H1 (cell line): Measurements from ENCODE around the gene RAB11FIP3. TPM values are rescaled to one million over a fixed set of nuclear protein-coding genes. Genes with fewer than 3 reads are reported as not detected.

ENCODE experiments used
- CTCF ChIA-PET: fragments of 300-600 bp; sonication (Branson Sonifier 250); formaldehyde crosslinking; loops from one replicate; lab custom pipeline; 2021; ENCODE audit not compliant: partially characterized antibody; lab: Charles Lee
- POLR2A ChIA-PET: fragments of 300-600 bp; sonication (Branson Sonifier 250); formaldehyde crosslinking; loops from one replicate; lab custom pipeline; 2021; ENCODE audit warnings: inconsistent platforms; ENCODE audit not compliant: partially characterized antibody; lab: Charles Lee
- DNase-seq, 2 experiments: peaks; one replicate each; pipeline versions ENCODE4 v3.0.0 to v3.0.0-alpha.2; 2010 to 2022; ENCODE audit warnings: low spot score in 2 of 2, low read depth in 1 of 2, mixed read lengths in 1 of 2
- FAIRE-seq: peaks from 2 replicates; lab custom pipeline; 2011; peaks lifted over from hg19 to GRCh38; lab: Jason Lieb, UNC
- H2AFZ ChIP-seq: 2 replicates; pipeline ENCODE4 v1.8.1; 2012; ENCODE audit warnings: low read length, inconsistent platforms
- H2AK5ac ChIP-seq: 2 replicates; pipeline ENCODE4 v1.6.1; 2013; ENCODE audit warnings: low read depth, low read length
- H2BK120ac ChIP-seq: replicated peaks from 2 replicates; pipeline ENCODE3; 2013; ENCODE audit warnings: low read depth, low read length, inconsistent platforms
- H2BK12ac ChIP-seq: 2 replicates; pipeline ENCODE4 v1.6.1; 2013; ENCODE audit warnings: low read depth, low read length
- H2BK15ac ChIP-seq: 2 replicates; pipeline ENCODE4 v1.6.1; 2013; ENCODE audit warnings: low read length
- H2BK20ac ChIP-seq: 2 replicates; pipeline ENCODE4 v1.6.1; 2013; ENCODE audit warnings: low read length
- H2BK5ac ChIP-seq: 2 replicates; pipeline ENCODE4 v1.6.1; 2013; ENCODE audit warnings: low read depth, low read length
- H3K14ac ChIP-seq: 2 replicates; pipeline ENCODE4 v1.6.1; 2013; ENCODE audit warnings: inconsistent platforms; ENCODE audit not compliant: insufficient read length
- H3K18ac ChIP-seq: 2 replicates; pipeline ENCODE4 v1.6.1; 2013; ENCODE audit warnings: low read length; ENCODE audit errors: extremely low read depth
- H3K23ac ChIP-seq: 2 replicates; pipeline ENCODE4 v1.6.1; 2013; ENCODE audit warnings: inconsistent platforms; ENCODE audit not compliant: insufficient read length
- H3K23me2 ChIP-seq: 2 replicates; pipeline ENCODE4 v1.6.1; 2013; ENCODE audit warnings: low read depth, low read length
- H3K27ac ChIP-seq: 2 replicates; pipeline ENCODE4 v1.6.1; 2011; ENCODE audit warnings: low read depth, low read length, inconsistent platforms
- H3K27me3 ChIP-seq, 4 experiments: replicated peaks in 1 of 4; 1 replicate in 1 of 4; 2 replicates in 3 of 4; pipeline versions ENCODE4 v1.6.1 to v1.8.1; 2011 to 2013; ENCODE audit warnings: low read length in 3 of 4, mild to moderate bottlenecking in 3 of 4, inconsistent platforms in 2 of 4, mixed read lengths in 2 of 4, moderate library complexity in 1 of 4; ENCODE audit not compliant: control insufficient read depth in 3 of 4, insufficient read depth in 3 of 4; ENCODE audit errors: extremely low read depth in 1 of 4
- H3K36me3 ChIP-seq, 4 experiments: 2 replicates each; pipeline versions ENCODE4 v1.6.1 to v1.8.1; 2011 to 2013; ENCODE audit warnings: mild to moderate bottlenecking in 4 of 4, low read length in 3 of 4, moderate library complexity in 2 of 4, control low read depth in 1 of 4, inconsistent platforms in 1 of 4; ENCODE audit not compliant: insufficient read depth in 4 of 4, control insufficient read depth in 2 of 4
- H3K4ac ChIP-seq: replicated peaks from 2 replicates; pipeline ENCODE3; 2013; ENCODE audit warnings: low read length, low read depth, mixed read lengths, inconsistent platforms; ENCODE audit not compliant: insufficient read length
- H3K4me1 ChIP-seq, 4 experiments: replicated peaks in 1 of 4; 1 replicate in 1 of 4; 2 replicates in 3 of 4; pipeline versions ENCODE4 v1.6.1 to v1.8.1; 2011 to 2013; ENCODE audit warnings: low read length in 3 of 4, inconsistent platforms in 2 of 4, mixed read lengths in 1 of 4; ENCODE audit not compliant: insufficient read depth in 4 of 4, control insufficient read depth in 3 of 4
- H3K4me2 ChIP-seq, 2 experiments: 2 replicates each; pipeline versions ENCODE4 v1.6.1 to v1.8.1; 2011 to 2013; ENCODE audit warnings: low read depth in 2 of 2, low read length in 2 of 2, control low read depth in 1 of 2, inconsistent platforms in 1 of 2, mild to moderate bottlenecking in 1 of 2; ENCODE audit not compliant: insufficient read depth in 1 of 2
- H3K4me3 ChIP-seq, 4 experiments: fragments of 200-600, 300-600 bp in 1 of 4; sonication (generic), shearing (Covaris generic), sonication (Bioruptor Twin) in 1 of 4; 2 replicates each; pipeline versions ENCODE4 v1.5.1 to v1.8.1; 2011 to 2016; ENCODE audit warnings: low read length in 4 of 4, low read depth in 3 of 4, control low read depth in 2 of 4, inconsistent platforms in 2 of 4, mild to moderate bottlenecking in 2 of 4, mixed read lengths in 1 of 4, moderate library complexity in 1 of 4; ENCODE audit not compliant: insufficient read depth in 2 of 4; ENCODE audit errors: extremely low read depth in 1 of 4
- H3K56ac ChIP-seq: replicated peaks from 2 replicates; pipeline ENCODE3; 2013; ENCODE audit warnings: low read depth, mild to moderate bottlenecking, mixed read lengths, low read length, inconsistent platforms; ENCODE audit not compliant: insufficient read length
- H3K79me1 ChIP-seq: 2 replicates; pipeline ENCODE4 v1.6.1; 2013; ENCODE audit warnings: low read depth, low read length, control low read depth
- H3K79me2 ChIP-seq, 2 experiments: 2 replicates each; pipeline versions ENCODE4 v1.6.1 to v1.8.1; 2012 to 2013; ENCODE audit warnings: low read length in 2 of 2, mild to moderate bottlenecking in 2 of 2, inconsistent platforms in 1 of 2; ENCODE audit not compliant: insufficient read depth in 2 of 2, control insufficient read depth in 1 of 2
- H3K9ac ChIP-seq, 4 experiments: replicated peaks in 1 of 4; 1 replicate in 1 of 4; 2 replicates in 3 of 4; pipeline versions ENCODE4 v1.6.1 to v1.8.1; 2011 to 2013; ENCODE audit warnings: low read depth in 3 of 4, low read length in 3 of 4, control low read depth in 2 of 4, mild to moderate bottlenecking in 2 of 4, moderate library complexity in 2 of 4, inconsistent platforms in 1 of 4; ENCODE audit errors: extremely low read depth in 1 of 4
- H3K9me3 ChIP-seq, 2 experiments: 2 replicates each; pipeline versions ENCODE4 v1.6.1 to v1.8.1; 2012 to 2013; ENCODE audit warnings: mild to moderate bottlenecking in 2 of 2, moderate library complexity in 2 of 2, control low read depth in 1 of 2, inconsistent platforms in 1 of 2, low read depth in 1 of 2, low read length in 1 of 2, mixed read lengths in 1 of 2; ENCODE audit not compliant: insufficient read depth in 2 of 2
- H4K20me1 ChIP-seq, 2 experiments: replicated peaks in 1 of 2; 2 replicates each; pipeline versions ENCODE3 to v1.8.1; 2011 to 2013; ENCODE audit warnings: inconsistent platforms in 2 of 2, low read length in 2 of 2, mild to moderate bottlenecking in 1 of 2; ENCODE audit not compliant: insufficient read depth in 2 of 2, control insufficient read depth in 1 of 2
- H4K5ac ChIP-seq: 2 replicates; pipeline ENCODE4 v1.6.1; 2013; ENCODE audit warnings: low read length, low read depth, mixed read lengths, inconsistent platforms; ENCODE audit not compliant: insufficient read length
- H4K8ac ChIP-seq: 2 replicates; pipeline ENCODE4 v1.8.0; 2013; ENCODE audit warnings: mild to moderate bottlenecking, moderate library complexity, low read length, inconsistent platforms; ENCODE audit not compliant: insufficient read depth; ENCODE audit errors: extremely low read depth
- H4K91ac ChIP-seq: replicated peaks from 2 replicates; pipeline ENCODE3; 2013; ENCODE audit warnings: low read length, mixed read lengths, inconsistent platforms; ENCODE audit not compliant: insufficient read length
- POLR2AphosphoS5 ChIP-seq: IDR thresholded peaks from 2 replicates; pipeline ENCODE4 v1.6.1; 2011; ENCODE audit warnings: low read depth, low read length
- RAD21 ChIP-seq, 2 experiments: IDR thresholded peaks in 1 of 2; conservative IDR thresholded peaks in 1 of 2; 2 replicates each; pipeline ENCODE4 v1.6.1; 2011; ENCODE audit warnings: low read depth in 2 of 2, low read length in 2 of 2, improper control_type of control experiment in 1 of 2, inconsistent platforms in 1 of 2, mild to moderate bottlenecking in 1 of 2, moderate library complexity in 1 of 2
- SAP30 ChIP-seq: fragments of 300-600 bp; sonication (generic); IDR thresholded peaks from 2 replicates; pipeline ENCODE4 v1.7.1; 2012; ENCODE audit warnings: low read length, moderate library complexity, mild to moderate bottlenecking, inconsistent platforms; ENCODE audit not compliant: insufficient read depth, insufficient replicate concordance
- TCF12 ChIP-seq: IDR thresholded peaks from 2 replicates; pipeline ENCODE4 v1.6.1; 2011; ENCODE audit warnings: low read depth, mild to moderate bottlenecking, low read length
- WGBS, 2 experiments: shearing (Covaris generic) in 1 of 2; methylation state at CpG; one replicate each; pipeline versions ENCODE4 v1.1.6 to v1.1.7; 2013 to 2015; ENCODE audit warnings: low lambda C conversion rate in 2 of 2, mixed read lengths in 2 of 2, inconsistent platforms in 1 of 2, low coverage in 1 of 2, missing lambda C conversion rate in 1 of 2; ENCODE audit not compliant: insufficient replicate concordance in 2 of 2, insufficient coverage in 1 of 2, insufficient read length in 1 of 2; ENCODE audit errors: extremely low coverage in 1 of 2, missing lambda C conversion rate in 1 of 2; 5-methylcytosine and 5-hydroxymethylcytosine counted together
- polyA plus RNA-seq, 7 experiments: library from polyadenylated mRNA; depleted of rRNA in 3 of 7; stranded (reverse) in 5 of 7; unstranded in 2 of 7; fragments of >200 nt in 5 of 7; fragments of 200-250 nt in 2 of 7; gene quantifications; 1 replicate in 5 of 7; 2 replicates in 1 of 7; 4 replicates in 1 of 7; pipeline versions ENCODE4 v1.2.1 to v1.2.3, GENCODE V29; 2011 to 2013; ENCODE audit warnings: missing spikeins in 2 of 7, mixed read lengths in 2 of 7
- total RNA-seq: library from RNA; stranded (reverse); fragmentation: NEBNext Ultra II Directional; extraction: Animal tissue kit (Norgen Biotek cat#: 25700); gene quantifications from 2 replicates; pipeline ENCODE4 v1.2.1, GENCODE V29; 2021

The RAB11FIP3 gene
- total and polyA plus RNA-seq, 2 of the 8 experiments (the other 6 are each of a cell fraction or from before 2014, with no cell fraction given), result 9.3 to 35.2 TPM

GRCh38 chr16:474420-475122 lies 49.1 kb downstream of the RAB11FIP3 start:
- Histone ChIP-seq H3K23me2 (no peaks in the 10 kb centered on the region), H2BK15ac (no peak overlapping the region), H4K20me1 (peaks cover 0 to 4% of the 10 kb centered on the region in 2 experiments), H3K36me3 (no peaks in the 10 kb centered on the region), H4K5ac (no peak overlapping the region), H2BK20ac (no peak overlapping the region), H2BK120ac (no peak overlapping the region), H3K79me2 (no peaks in the 10 kb centered on the region), H3K14ac (no peak overlapping the region), H3K56ac (no peak overlapping the region), H2AFZ (no peak overlapping the region), H3K27ac (no peak overlapping the region), H2AK5ac (no peak overlapping the region), H3K4me2 (no peak overlapping the region), H3K9ac (no peak overlapping the region; a peak in 1 of 7 replicates), H2BK12ac (no peak overlapping the region), H3K9me3 (no peaks in the 10 kb centered on the region), H4K91ac (no peak overlapping the region), H3K23ac (no peak overlapping the region), H3K18ac (no peak overlapping the region), H2BK5ac (no peak overlapping the region), H3K4ac (no peak overlapping the region), H3K27me3 (no peaks in the 10 kb centered on the region), H3K4me1 (peaks cover 10 to 25% (median 16%) of the 10 kb centered on the region in 4 experiments), H3K4me3 (no peak overlapping the region), H3K79me1 (peaks cover 7% of the 10 kb centered on the region), H4K8ac (no peak overlapping the region; the same call in 1 of the 2 replicates)
- POLR2A ChIA-PET, result interaction anchor here (1.0 to 1.5 kb wide), 4 partner anchors 10 to 38 kb away, joined by 3 to 4 read pairs (median 4); no protein-coding TSS in a partner anchor
- WGBS, 2 experiments, result 84% methylated on average over 19 of the region's 19 CpGs; no CpG with 5 or more reads in 1 of the 2 experiments
- CTCF ChIA-PET, result interaction anchor here (1.3 to 6.7 kb wide), 3 partner anchors 11 to 16 kb away, joined by 3 to 31 read pairs (median 6); no protein-coding TSS in a partner anchor
- FAIRE-seq, result no peak
- TF ChIP-seq POLR2AphosphoS5, result no peak
- TF ChIP-seq TCF12, result no peak
- TF ChIP-seq RAD21 (IDR thresholded peaks at IDR 0.05 in 1 of 2, conservative IDR thresholded peaks at IDR 0.05 in 1 of 2; ENCODE audit: low read depth in 2 of 2, low read length in 2 of 2), result no peak
- no peak for TF ChIP-seq SAP30
- DNase-seq, result no peak
